ENCODE measurements around the gene EVI2B.

The EVI2B gene

GRCh38 chr17:31328160-31328535 lies 14.3 kb upstream of the EVI2B start:
- no peak overlapping the region for H2AFZ ChIP-seq (ENCODE audit: low read depth, low read length)
- no peak overlapping the region for H3K4ac ChIP-seq (ENCODE audit: low read depth in 1 of 2, low read length in 2 of 2)
- H2BK120ac ChIP-seq (ENCODE audit: low read depth, low read length): no peak overlapping the region
- H2BK12ac ChIP-seq (ENCODE audit: low read length in 2 of 2): no peak overlapping the region
- peak overlapping the region; percentile 81 for H3K27ac ChIP-seq (ENCODE audit: low read length, poor library complexity, severe bottlenecking)
- H3K4me3 ChIP-seq (ENCODE audit: insufficient read depth in 1 of 2, low read depth in 1 of 2, low read length in 2 of 2): no peak overlapping the region
- no peaks in the 10 kb centered on the region for H3K27me3 ChIP-seq (ENCODE audit: control insufficient read depth in 1 of 2, insufficient read depth in 1 of 2, low read length in 2 of 2)
- peak overlapping the region; percentile 82 for H3K9ac ChIP-seq (ENCODE audit: low read length)
- no peak overlapping the region for H3K14ac ChIP-seq (ENCODE audit: low read length in 2 of 2)
- H4K8ac ChIP-seq (ENCODE audit: low read length): no peak overlapping the region
- DNase-seq: peak; percentile 55
- no peak overlapping the region for H3K4me2 ChIP-seq (ENCODE audit: low read length, poor library complexity, severe bottlenecking)
- H3K4me1 ChIP-seq (ENCODE audit: control insufficient read depth, insufficient read depth, low read depth, low read length): peaks cover 6% of the 10 kb centered on the region
- H3K36me3 ChIP-seq (ENCODE audit: control insufficient read depth in 1 of 2, insufficient read depth in 2 of 2, low read depth in 1 of 2, low read length in 2 of 2): peaks cover 10 to 26% of the 10 kb centered on the region in 2 experiments
- H4K91ac ChIP-seq (ENCODE audit: low read length): no peak overlapping the region
- H2BK15ac ChIP-seq (ENCODE audit: low read depth, poor library complexity, severe bottlenecking): no peak overlapping the region
- no peak overlapping the region for H3K23ac ChIP-seq (ENCODE audit: low read length in 2 of 2)
- no peaks in the 10 kb centered on the region for H3K9me3 ChIP-seq (ENCODE audit: control insufficient read depth, low read length)
- H2AK5ac ChIP-seq (ENCODE audit: low read length, severe bottlenecking): no peak overlapping the region
- no peak overlapping the region for H2BK5ac ChIP-seq (ENCODE audit: low read depth, low read length, poor library complexity, severe bottlenecking)
- H3K79me1 ChIP-seq (replicated peaks; ENCODE audit: low read length, poor library complexity, severe bottlenecking): peaks cover 5% of the 10 kb centered on the region
- H3K18ac ChIP-seq (ENCODE audit: low read depth in 1 of 2, low read length in 2 of 2): no peak overlapping the region

GRCh38 chr17:31327534-31328159 lies 13.8 kb upstream of the EVI2B start:
- Histone ChIP-seq H3K36me3 (ENCODE audit: control insufficient read depth in 1 of 2, insufficient read depth in 2 of 2, low read depth in 1 of 2, low read length in 2 of 2) (peaks cover 10 to 26% of the 10 kb centered on the region in 2 experiments), H3K79me1 (replicated peaks; ENCODE audit: low read length, poor library complexity, severe bottlenecking) (peaks cover 5% of the 10 kb centered on the region), H3K4me2 (ENCODE audit: low read length, poor library complexity, severe bottlenecking) (no peak overlapping the region), H3K9me3 (ENCODE audit: control insufficient read depth, low read length) (no peaks in the 10 kb centered on the region), H3K27me3 (ENCODE audit: control insufficient read depth in 1 of 2, insufficient read depth in 1 of 2, low read length in 2 of 2) (no peaks in the 10 kb centered on the region), H2AK5ac (ENCODE audit: low read length, severe bottlenecking) (peak overlapping the region; percentile 70), H4K91ac (ENCODE audit: low read length) (peak overlapping the region; percentile 61), H3K9ac (ENCODE audit: low read length) (peak overlapping the region; percentile 82), H2AFZ (ENCODE audit: low read depth, low read length) (no peak overlapping the region), H3K4ac (ENCODE audit: low read depth in 1 of 2, low read length in 2 of 2) (no peak overlapping the region), H2BK120ac (ENCODE audit: low read depth, low read length) (no peak overlapping the region), H3K4me3 (ENCODE audit: insufficient read depth in 1 of 2, low read depth in 1 of 2, low read length in 2 of 2) (no peak overlapping the region), H3K14ac (ENCODE audit: low read length in 2 of 2) (no peak overlapping the region), H2BK12ac (ENCODE audit: low read length in 2 of 2) (peak overlapping the region in 1 of 2 experiments; percentile 21), H3K18ac (ENCODE audit: low read depth in 1 of 2, low read length in 2 of 2) (peak overlapping the region in 1 of 2 experiments; percentile 91), H4K8ac (ENCODE audit: low read length) (no peak overlapping the region), H2BK15ac (ENCODE audit: low read depth, poor library complexity, severe bottlenecking) (no peak overlapping the region), H2BK5ac (ENCODE audit: low read depth, low read length, poor library complexity, severe bottlenecking) (peak overlapping the region; percentile 38), H3K4me1 (ENCODE audit: control insufficient read depth, insufficient read depth, low read depth, low read length) (peaks cover 6% of the 10 kb centered on the region), H3K27ac (ENCODE audit: low read length, poor library complexity, severe bottlenecking) (peak overlapping the region; percentile 90), H3K23ac (ENCODE audit: low read length in 2 of 2) (no peak overlapping the region)
- 80% methylated on average over 8 of the region's 12 CpGs for WGBS
- peak; percentile 84 for DNase-seq

GRCh38 chr17:31323551-31323950 lies 9.7 kb upstream of the EVI2B start:
- no peak for DNase-seq
- Histone ChIP-seq H2BK5ac (ENCODE audit: low read depth, low read length, poor library complexity, severe bottlenecking) (no peak overlapping the region), H3K4me3 (ENCODE audit: insufficient read depth in 1 of 2, low read depth in 1 of 2, low read length in 2 of 2) (no peak overlapping the region), H2AFZ (ENCODE audit: low read depth, low read length) (no peak overlapping the region), H4K8ac (ENCODE audit: low read length) (no peak overlapping the region), H3K36me3 (ENCODE audit: control insufficient read depth in 1 of 2, insufficient read depth in 2 of 2, low read depth in 1 of 2, low read length in 2 of 2) (peaks cover 10 to 22% of the 10 kb centered on the region in 2 experiments), H4K91ac (ENCODE audit: low read length) (no peak overlapping the region), H3K9me3 (ENCODE audit: control insufficient read depth, low read length) (no peaks in the 10 kb centered on the region), H3K27ac (ENCODE audit: low read length, poor library complexity, severe bottlenecking) (no peak overlapping the region), H2AK5ac (ENCODE audit: low read length, severe bottlenecking) (no peak overlapping the region), H3K18ac (ENCODE audit: low read depth in 1 of 2, low read length in 2 of 2) (no peak overlapping the region), H2BK12ac (ENCODE audit: low read length in 2 of 2) (peak overlapping the region in 1 of 2 experiments; percentile 39), H3K4me1 (ENCODE audit: control insufficient read depth, insufficient read depth, low read depth, low read length) (peaks cover 6% of the 10 kb centered on the region), H3K9ac (ENCODE audit: low read length) (no peak overlapping the region), H3K14ac (ENCODE audit: low read length in 2 of 2) (no peak overlapping the region), H3K79me1 (replicated peaks; ENCODE audit: low read length, poor library complexity, severe bottlenecking) (peaks cover 13% of the 10 kb centered on the region), H2BK120ac (ENCODE audit: low read depth, low read length) (no peak overlapping the region), H3K4me2 (ENCODE audit: low read length, poor library complexity, severe bottlenecking) (no peak overlapping the region), H3K27me3 (ENCODE audit: control insufficient read depth in 1 of 2, insufficient read depth in 1 of 2, low read length in 2 of 2) (no peaks in the 10 kb centered on the region), H3K4ac (ENCODE audit: low read depth in 1 of 2, low read length in 2 of 2) (no peak overlapping the region), H3K23ac (ENCODE audit: low read length in 2 of 2) (no peak overlapping the region), H2BK15ac (ENCODE audit: low read depth, poor library complexity, severe bottlenecking) (no peak overlapping the region)

- Histone ChIP-seq H3K27me3 (ENCODE audit: control insufficient read depth in 1 of 2, insufficient read depth in 1 of 2, low read length in 2 of 2) (no peaks in the 10 kb centered on the region), H3K27ac (ENCODE audit: low read length, poor library complexity, severe bottlenecking) (no peak overlapping the region), H3K4me2 (ENCODE audit: low read length, poor library complexity, severe bottlenecking) (no peak overlapping the region), H3K18ac (ENCODE audit: low read depth in 1 of 2, low read length in 2 of 2) (no peak overlapping the region), H2BK5ac (ENCODE audit: low read depth, low read length, poor library complexity, severe bottlenecking) (no peak overlapping the region), H2AK5ac (ENCODE audit: low read length, severe bottlenecking) (peak overlapping the region; percentile 62), H3K4me3 (ENCODE audit: insufficient read depth in 1 of 2, low read depth in 1 of 2, low read length in 2 of 2) (no peak overlapping the region), H3K4me1 (ENCODE audit: control insufficient read depth, insufficient read depth, low read depth, low read length) (peaks cover 3% of the 10 kb centered on the region), H3K9ac (ENCODE audit: low read length) (peak overlapping the region; percentile 79), H4K91ac (ENCODE audit: low read length) (peak overlapping the region; percentile 50), H3K36me3 (ENCODE audit: control insufficient read depth in 1 of 2, insufficient read depth in 2 of 2, low read depth in 1 of 2, low read length in 2 of 2) (peaks cover 10 to 17% of the 10 kb centered on the region in 2 experiments), H3K4ac (ENCODE audit: low read depth in 1 of 2, low read length in 2 of 2) (no peak overlapping the region), H2BK15ac (ENCODE audit: low read depth, poor library complexity, severe bottlenecking) (no peak overlapping the region), H3K79me1 (replicated peaks; ENCODE audit: low read length, poor library complexity, severe bottlenecking) (peaks cover 13% of the 10 kb centered on the region), H2BK12ac (ENCODE audit: low read length in 2 of 2) (peak overlapping the region in 1 of 2 experiments; percentile 6), H2AFZ (ENCODE audit: low read depth, low read length) (no peak overlapping the region), H4K8ac (ENCODE audit: low read length) (no peak overlapping the region), H3K9me3 (ENCODE audit: control insufficient read depth, low read length) (no peaks in the 10 kb centered on the region), H3K23ac (ENCODE audit: low read length in 2 of 2) (no peak overlapping the region), H3K14ac (ENCODE audit: low read length in 2 of 2) (no peak overlapping the region), H2BK120ac (ENCODE audit: low read depth, low read length) (no peak overlapping the region)
- 100% methylated on average over 3 of the region's 4 CpGs for WGBS
- DNase-seq: no peak
These were observed 8.1 kb upstream of the EVI2B start for GRCh38 chr17:31321966-31322365.
